ENCODE results near the gene TMEM184A.

The TMEM184A gene

GRCh38 chr7:1550846-1551155 is 5.2 kb downstream of the TMEM184A start:
- DNase-seq (ENCODE audit: low read depth in 2 of 2), result no peak

DNA sequence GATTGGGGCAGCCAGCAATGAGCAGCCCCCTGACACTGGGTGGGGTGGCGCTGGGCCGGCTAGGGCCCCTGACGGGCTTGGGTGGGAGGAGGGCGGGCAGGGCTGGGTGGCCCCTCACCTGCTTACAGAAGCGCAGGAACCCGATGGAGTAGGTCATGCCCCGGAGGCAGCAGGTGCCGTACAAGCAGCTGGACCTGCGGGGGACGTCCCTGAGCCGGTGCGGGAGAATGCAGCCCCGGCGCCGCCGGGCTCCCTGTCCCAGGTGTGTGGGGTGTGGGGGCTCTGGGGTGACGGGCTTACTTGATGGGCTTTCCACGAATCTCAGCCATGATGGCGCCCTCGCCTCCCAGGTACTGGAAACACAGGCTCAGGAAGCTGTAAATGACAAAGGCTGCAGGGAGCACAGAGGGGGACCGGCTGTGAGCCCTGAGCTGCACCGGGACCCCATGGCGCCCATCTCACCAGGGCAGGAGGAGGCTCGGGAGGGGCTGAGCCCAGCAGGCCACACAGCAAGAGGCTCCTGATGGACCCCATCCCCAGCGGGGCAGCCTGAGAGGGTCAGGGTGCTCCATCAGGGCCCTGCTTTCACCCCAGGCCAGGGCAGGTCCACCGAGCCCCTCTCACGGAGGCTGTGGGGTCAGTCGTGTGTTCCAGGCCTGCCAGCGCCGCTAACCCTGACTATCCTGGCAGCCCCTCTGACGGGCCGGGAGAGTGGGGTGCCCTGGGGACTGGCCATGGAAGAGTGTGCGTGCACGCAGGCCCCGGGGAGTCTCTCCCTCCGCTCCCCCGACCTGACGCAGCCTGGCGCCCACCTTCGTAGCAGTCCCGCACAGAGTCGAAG is 5.8 kb downstream of the TMEM184A start:
- DNase-seq (ENCODE audit: low read depth in 2 of 2), result no peak

- no peak for DNase-seq (ENCODE audit: low read depth in 2 of 2)
These were observed 6.5 kb downstream of the TMEM184A start for GRCh38 chr7:1549357-1550004.

GRCh38 chr7:1548944-1549343 is 7.1 kb downstream of the TMEM184A start:
- no peak for DNase-seq (ENCODE audit: low read depth in 2 of 2)

- no peak for DNase-seq (ENCODE audit: low read depth in 2 of 2)
These were observed 7.6 kb downstream of the TMEM184A start for GRCh38 chr7:1548438-1548831.

GRCh38 chr7:1547777-1548437 is 8.1 kb downstream of the TMEM184A start:
- DNase-seq (ENCODE audit: low read depth in 2 of 2), result no peak

- no peak for DNase-seq (ENCODE audit: low read depth in 2 of 2)
These were observed 8.9 kb downstream of the TMEM184A start for GRCh38 chr7:1546909-1547776.

GRCh38 chr7:1546274-1546908 is 9.6 kb downstream of the TMEM184A start:
- no peak for DNase-seq (ENCODE audit: low read depth in 2 of 2)

DNA sequence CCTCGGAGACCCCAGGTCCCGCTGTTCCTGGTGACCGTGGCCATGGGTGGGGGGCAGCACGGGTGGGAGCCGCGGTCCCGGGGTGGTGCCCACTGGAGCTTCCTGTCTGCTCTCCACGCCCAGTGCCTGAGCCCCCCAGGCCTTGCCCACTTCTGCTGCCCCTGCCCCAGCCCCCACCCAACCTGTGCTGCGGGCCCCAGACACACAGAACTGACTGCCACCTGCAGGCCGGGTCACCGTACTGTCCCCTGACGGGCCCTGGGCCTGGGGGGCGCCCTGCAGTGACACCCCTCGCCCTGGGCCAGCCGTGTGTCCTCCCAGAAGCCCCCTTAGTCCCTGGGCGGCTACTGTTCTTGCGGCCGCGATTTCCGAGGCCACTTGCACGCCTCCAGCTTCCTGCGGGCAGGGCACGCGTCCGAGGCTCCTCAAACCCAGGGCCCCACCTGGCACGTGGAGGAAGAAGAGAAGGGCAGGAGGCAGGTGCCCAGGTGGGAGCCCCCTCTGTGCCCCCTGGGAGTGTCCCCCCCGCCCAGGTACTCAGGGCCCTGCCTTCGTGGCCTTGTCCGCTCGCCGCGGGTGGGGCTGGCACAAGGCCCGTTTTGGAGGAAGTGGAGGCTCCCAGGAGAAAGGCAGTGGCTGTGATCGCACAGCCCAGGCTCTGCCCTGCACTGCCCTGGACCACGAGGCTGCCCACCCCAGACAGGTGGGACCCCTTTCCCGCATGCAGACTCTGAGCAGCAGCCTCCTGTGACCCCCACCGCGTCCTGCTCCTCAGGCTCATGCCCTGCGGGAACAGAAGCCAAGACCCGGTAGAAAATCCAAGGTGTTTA is 10.4 kb downstream of the TMEM184A start:
- DNase-seq (ENCODE audit: low read depth in 2 of 2), result no peak

GRCh38 chr7:1544896-1545416 is 11.0 kb downstream of the TMEM184A start:
- DNase-seq (ENCODE audit: low read depth in 2 of 2), result no peak

- no peak for DNase-seq (ENCODE audit: low read depth in 2 of 2)
These were observed 11.7 kb downstream of the TMEM184A start for GRCh38 chr7:1544178-1544895.

DNA sequence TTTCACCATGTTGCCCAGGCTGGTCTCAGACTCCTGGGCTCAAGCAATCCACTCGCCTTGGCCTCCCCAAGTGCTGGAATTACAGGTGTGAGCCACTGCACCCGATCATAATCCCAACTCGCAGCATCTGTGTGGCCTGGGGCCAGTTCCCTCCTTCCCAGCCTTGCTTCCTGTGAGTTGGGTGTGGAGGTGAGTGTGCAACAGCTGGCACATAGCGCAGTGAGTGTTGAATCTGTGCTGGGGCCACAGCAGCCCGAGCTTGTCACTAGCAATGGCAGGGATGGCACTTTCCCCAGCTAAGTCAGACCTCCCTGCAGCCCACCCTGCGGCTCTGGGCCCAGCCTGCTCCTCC is 12.2 kb downstream of the TMEM184A start:
- no peak for DNase-seq (ENCODE audit: low read depth in 2 of 2)

- DNase-seq (ENCODE audit: low read depth in 2 of 2), result no peak
These were observed 12.9 kb downstream of the TMEM184A start for GRCh38 chr7:1542841-1543747.

DNA sequence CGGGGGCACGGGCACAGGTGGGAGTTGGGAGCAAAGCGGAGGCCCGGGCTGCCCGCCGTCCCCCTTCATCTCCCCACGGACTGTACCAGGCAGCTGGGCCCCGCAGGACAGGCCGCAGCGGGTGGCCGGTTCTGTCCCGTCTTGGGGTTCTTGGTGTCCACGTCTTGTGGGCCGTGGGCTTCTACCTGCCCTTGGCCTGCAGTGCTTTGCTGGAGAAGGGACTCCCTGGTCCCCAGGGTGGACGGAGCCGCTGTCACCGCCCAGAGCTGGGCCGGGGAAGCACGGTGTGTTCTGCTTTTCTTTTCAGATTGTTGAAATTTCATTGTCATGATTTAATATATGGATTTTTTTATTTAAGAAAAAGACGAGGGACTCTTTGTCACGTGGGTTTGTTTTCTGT is 13.7 kb downstream of the TMEM184A start:
- DNase-seq (ENCODE audit: low read depth in 2 of 2), result no peak

GRCh38 chr7:1541431-1542162 is 14.4 kb downstream of the TMEM184A start:
- no peak for DNase-seq (ENCODE audit: low read depth in 2 of 2)

- DNase-seq (ENCODE audit: low read depth in 2 of 2), result no peak
These were observed 15.2 kb downstream of the TMEM184A start for GRCh38 chr7:1540776-1541271.

GRCh38 chr7:1539882-1540775 is 15.9 kb downstream of the TMEM184A start:
- DNase-seq (ENCODE audit: low read depth in 2 of 2), result no peak
